C4-2B (cell line): Measurements from ENCODE around the gene ALDH1A3.

Experiments
- ZFX ChIP-seq: fragments of 450-650 bp; IDR thresholded peaks from 2 replicates; pipeline ENCODE4 v1.6.1; 2017
- TF ChIP-seq, protein P1 (sequence below): fragments of 450-650 bp; conservative IDR thresholded peaks from 2 replicates; pipeline ENCODE4 v1.5.1; 2017; ENCODE audit warnings: mild to moderate bottlenecking

DNA sequence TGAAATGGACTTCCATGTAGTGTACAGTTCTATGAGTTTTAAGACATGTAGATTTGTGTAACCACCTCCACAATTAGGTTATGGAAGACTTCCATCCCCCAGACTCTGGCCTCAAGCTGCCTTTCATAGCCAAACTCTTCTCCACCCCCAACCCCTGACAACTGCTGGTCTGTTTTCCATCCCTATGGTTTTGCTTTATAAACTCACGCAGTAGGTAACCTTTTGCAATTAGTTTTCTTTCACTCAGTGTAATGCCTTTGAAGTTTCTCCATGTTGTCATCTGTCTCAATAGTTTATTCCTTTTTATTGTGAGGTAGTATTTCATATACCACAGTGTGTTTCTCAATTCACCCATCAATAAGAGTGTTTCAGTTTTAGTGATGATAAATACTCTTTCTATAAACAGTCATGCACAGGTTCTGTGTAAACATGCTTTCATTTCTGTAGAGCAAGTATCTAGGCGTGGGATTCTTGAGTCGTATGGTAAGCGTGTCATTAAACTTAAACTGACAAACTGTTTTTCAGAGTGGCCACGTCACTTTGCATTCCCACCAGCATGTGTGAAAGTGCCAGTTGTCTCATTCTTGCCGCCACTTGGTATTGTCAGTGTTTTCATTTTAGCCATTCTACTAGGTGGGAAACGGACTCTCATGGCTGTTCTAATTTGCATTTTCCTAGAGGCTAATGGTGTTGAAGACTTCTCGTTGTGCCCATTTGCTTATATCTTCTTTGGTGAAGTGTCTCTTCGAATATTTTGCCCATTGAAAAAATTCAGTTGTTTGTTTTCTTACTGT lies 47.3 kb upstream of the ALDH1A3 start:
- TF ChIP-seq, protein P1, sequence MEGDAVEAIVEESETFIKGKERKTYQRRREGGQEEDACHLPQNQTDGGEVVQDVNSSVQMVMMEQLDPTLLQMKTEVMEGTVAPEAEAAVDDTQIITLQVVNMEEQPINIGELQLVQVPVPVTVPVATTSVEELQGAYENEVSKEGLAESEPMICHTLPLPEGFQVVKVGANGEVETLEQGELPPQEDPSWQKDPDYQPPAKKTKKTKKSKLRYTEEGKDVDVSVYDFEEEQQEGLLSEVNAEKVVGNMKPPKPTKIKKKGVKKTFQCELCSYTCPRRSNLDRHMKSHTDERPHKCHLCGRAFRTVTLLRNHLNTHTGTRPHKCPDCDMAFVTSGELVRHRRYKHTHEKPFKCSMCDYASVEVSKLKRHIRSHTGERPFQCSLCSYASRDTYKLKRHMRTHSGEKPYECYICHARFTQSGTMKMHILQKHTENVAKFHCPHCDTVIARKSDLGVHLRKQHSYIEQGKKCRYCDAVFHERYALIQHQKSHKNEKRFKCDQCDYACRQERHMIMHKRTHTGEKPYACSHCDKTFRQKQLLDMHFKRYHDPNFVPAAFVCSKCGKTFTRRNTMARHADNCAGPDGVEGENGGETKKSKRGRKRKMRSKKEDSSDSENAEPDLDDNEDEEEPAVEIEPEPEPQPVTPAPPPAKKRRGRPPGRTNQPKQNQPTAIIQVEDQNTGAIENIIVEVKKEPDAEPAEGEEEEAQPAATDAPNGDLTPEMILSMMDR = no peak
- TF ChIP-seq ZFX = no peak
